Kidney epithelial cell (primary cell): ENCODE measurements around the gene CRB1. TPM values are rescaled to one million over a fixed set of nuclear protein-coding genes. Genes with fewer than 3 reads are reported as not detected.

Experiments used
- DNase-seq: peaks from one replicate; pipeline ENCODE4 v3.0.0-alpha.2; 2010; ENCODE audit warnings: low read depth
- H3K27me3 ChIP-seq: 2 replicates; pipeline ENCODE4 v1.6.0; 2011; ENCODE audit warnings: low read length; ENCODE audit not compliant: control insufficient read depth, insufficient read depth
- H3K36me3 ChIP-seq: 2 replicates; pipeline ENCODE4 v1.5.1; 2011; ENCODE audit warnings: low read length; ENCODE audit not compliant: control insufficient read depth, insufficient read depth
- H3K4me3 ChIP-seq: 2 replicates; pipeline ENCODE4 v1.5.1; 2011; ENCODE audit warnings: low read depth, mild to moderate bottlenecking, control low read depth, low read length
- CTCF ChIP-seq: IDR thresholded peaks from 2 replicates; pipeline ENCODE4 v1.5.1; 2011; ENCODE audit warnings: mild to moderate bottlenecking, moderate library complexity, low read length, control low read depth, inconsistent platforms; ENCODE audit not compliant: insufficient read depth, poor library complexity, severe bottlenecking
- total RNA-seq: library from RNA; depleted of rRNA; stranded (reverse); fragments of >200 nt; gene quantifications from 2 replicates; pipeline ENCODE4 v1.2.3, GENCODE V29; 2015

The CRB1 gene
- total RNA-seq, 1 donor from 2014 or later: 0.33 TPM

GRCh38 chr1:197327776-197328364 is 59.8 kb downstream of the CRB1 start:
- no peak for DNase-seq
- Histone ChIP-seq H3K4me3 (no peak overlapping the region), H3K27me3 (no peaks in the 10 kb centered on the region), H3K36me3 (no peaks in the 10 kb centered on the region)
- peak; percentile 59 for TF ChIP-seq CTCF

GRCh38 chr1:197330213-197330612 is 62.2 kb downstream of the CRB1 start:
- TF ChIP-seq CTCF: no peak
- no peaks in the 10 kb centered on the region for H3K27me3 ChIP-seq
- H3K4me3 ChIP-seq: no peak overlapping the region
- DNase-seq: no peak
- no peaks in the 10 kb centered on the region for H3K36me3 ChIP-seq

- TF ChIP-seq CTCF: no peak
- Histone ChIP-seq H3K36me3 (no peaks in the 10 kb centered on the region), H3K4me3 (no peak overlapping the region), H3K27me3 (no peaks in the 10 kb centered on the region)
- no peak for DNase-seq
These were observed 63.5 kb downstream of the CRB1 start for GRCh38 chr1:197331565-197331964.

GRCh38 chr1:197333041-197333440 is 65.0 kb downstream of the CRB1 start:
- Histone ChIP-seq H3K27me3 (no peaks in the 10 kb centered on the region), H3K4me3 (no peak overlapping the region), H3K36me3 (no peaks in the 10 kb centered on the region)
- DNase-seq: no peak
- TF ChIP-seq CTCF: no peak

GRCh38 chr1:197336571-197336970 is 68.5 kb downstream of the CRB1 start:
- Histone ChIP-seq H3K4me3 (no peak overlapping the region), H3K27me3 (no peaks in the 10 kb centered on the region), H3K36me3 (no peaks in the 10 kb centered on the region)
- no peak for TF ChIP-seq CTCF
- DNase-seq: no peak

- no peak for DNase-seq
- Histone ChIP-seq H3K27me3 (no peaks in the 10 kb centered on the region), H3K4me3 (no peak overlapping the region), H3K36me3 (no peaks in the 10 kb centered on the region)
- TF ChIP-seq CTCF: no peak
These were observed 71.3 kb downstream of the CRB1 start for GRCh38 chr1:197339106-197340060.
